K562 treated with DMSO at 1 percent for 4 hours (cell line): ENCODE data around the gene GCNT3. TPM values are rescaled to one million over a fixed set of nuclear protein-coding genes. Genes with fewer than 3 reads are reported as not detected.

Experiments
- total RNA-seq: library from RNA; unstranded; fragments of 300-600 nt; gene quantifications from 2 replicates; pipeline ENCODE4 v1.2.3, GENCODE V29; 2022; ENCODE audit not compliant: insufficient read depth

The GCNT3 gene
- not detected in 2 replicates for total RNA-seq

DNA sequence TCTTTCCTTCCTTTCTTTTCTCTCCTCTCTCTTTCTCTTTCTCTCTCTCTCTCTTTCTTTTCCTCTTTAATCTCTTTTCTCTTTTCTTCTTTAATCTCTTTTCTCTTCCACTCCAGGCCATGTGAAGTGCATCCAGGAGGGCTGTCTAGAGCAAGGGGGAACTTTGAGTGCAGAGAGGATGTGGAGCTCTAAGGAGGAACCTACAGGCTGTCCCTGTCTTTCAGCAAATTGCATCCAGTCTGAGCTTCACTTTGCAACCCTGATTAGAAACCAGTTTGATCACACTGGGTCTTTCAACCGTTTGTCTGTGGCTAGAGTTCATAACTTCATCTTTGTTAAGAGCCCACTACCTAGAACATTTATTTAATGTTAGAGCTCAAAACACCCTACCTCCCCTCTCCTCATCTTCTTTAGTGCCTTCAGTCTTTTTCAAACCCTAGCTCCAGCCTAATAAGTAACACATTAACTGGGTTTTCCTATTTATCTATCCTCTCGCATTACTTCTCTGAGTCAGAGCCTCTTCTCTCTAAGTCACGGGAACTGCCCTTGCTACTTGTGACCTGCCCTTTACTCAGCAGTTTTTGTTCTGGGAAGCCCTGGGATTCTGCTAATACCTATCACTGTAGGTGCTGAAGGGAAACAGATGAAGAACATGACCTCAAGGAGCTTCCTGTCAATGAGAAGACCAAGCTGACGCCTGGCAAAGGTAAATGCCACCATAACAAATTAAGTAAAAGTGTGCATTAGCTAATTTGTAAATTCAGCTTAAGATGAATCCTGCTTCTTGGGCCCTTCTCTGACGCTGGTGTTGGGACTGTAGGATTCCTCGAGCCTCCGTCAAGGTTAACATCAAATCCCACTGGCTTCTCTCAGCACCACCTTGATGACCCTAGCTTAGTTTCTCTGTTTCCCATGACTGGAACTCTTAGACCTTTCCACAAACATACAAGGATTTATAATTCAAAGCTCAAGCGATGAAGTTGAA lies at the start of gene GCNT3:
Gene GCNT3 (plus strand): TSS at position 508 of the 985 bp plus-strand sequence. CDS start 6,456 bp downstream, outside the sequence.

GRCh38 chr15:59656897-59657634 lies 45.5 kb downstream of the GCNT3 start, which contains the start of gene GTF2A2:
GTF2A2 (minus strand) TSS chr15:59657515; CDS start chr15:59652277, 5,238 bp downstream.

Other genes with a start within 250 kb of the GCNT3 start
- gene MYO1E, start 238.9 kb upstream of the GCNT3 start, total RNA-seq: 0.21 TPM in 1 of 2 replicates, not detected in the other
- not detected in 2 replicates for gene FAM81A, start 173.6 kb upstream of the GCNT3 start, total RNA-seq
- gene GTF2A2, start 45.7 kb downstream of the GCNT3 start, total RNA-seq: 57.4 and 89.6 TPM in 2 replicates
- gene BNIP2, start 77.5 kb downstream of the GCNT3 start, total RNA-seq: 22.0 and 22.1 TPM in 2 replicates